Endothelial cell of umbilical vein (primary cell): Measurements from ENCODE around the gene MSANTD7.

Source experiments
- CTCF ChIP-seq, 2 donors: IDR thresholded peaks; 1 replicate in 1 of 2; 2 replicates in 1 of 2; pipeline ENCODE4 v1.5.1; 2011; ENCODE audit warnings: low read length in 2 of 2, mild to moderate bottlenecking in 2 of 2, moderate library complexity in 2 of 2, control low read depth in 1 of 2, inconsistent platforms in 1 of 2, low read depth in 1 of 2; ENCODE audit not compliant: insufficient read depth in 1 of 2; ENCODE audit errors: extremely low read depth in 1 of 2
- EZH2 ChIP-seq: IDR thresholded peaks from 2 replicates; pipeline ENCODE4 v1.6.1; 2012; ENCODE audit warnings: borderline replicate concordance, low read depth, mild to moderate bottlenecking, moderate library complexity, low read length, inconsistent platforms; ENCODE audit not compliant: severe bottlenecking
- FOS ChIP-seq: IDR thresholded peaks from 2 replicates; pipeline ENCODE4 v1.6.1; 2011; ENCODE audit warnings: mild to moderate bottlenecking, low read length, moderate library complexity, borderline replicate concordance; ENCODE audit not compliant: insufficient read depth
- JUN ChIP-seq: IDR thresholded peaks from 2 replicates; pipeline ENCODE4 v1.6.1; 2011; ENCODE audit warnings: borderline replicate concordance, low read depth; ENCODE audit not compliant: insufficient read length, insufficient read depth
- MAX ChIP-seq: IDR thresholded peaks from 2 replicates; pipeline ENCODE4 v1.6.1; 2011; ENCODE audit not compliant: insufficient read depth, insufficient read length
- MYC ChIP-seq: IDR thresholded peaks from one replicate; pipeline ENCODE4 v1.6.1; 2011; ENCODE audit warnings: mild to moderate bottlenecking, low read depth, low read length
- POLR2A ChIP-seq: IDR thresholded peaks from 2 replicates; pipeline ENCODE4 v1.6.1; 2012; ENCODE audit warnings: low read depth, mild to moderate bottlenecking, control low read depth, low read length
- POLR2AphosphoS5 ChIP-seq: IDR thresholded peaks from 2 replicates; pipeline ENCODE4 v1.6.1; 2012; ENCODE audit warnings: low read depth, mild to moderate bottlenecking, control low read depth, low read length, moderate library complexity; ENCODE audit not compliant: insufficient read depth

- TF ChIP-seq POLR2AphosphoS5 = no peak
- TF ChIP-seq MAX = no peak
- peak; percentile 29 for TF ChIP-seq FOS
- TF ChIP-seq JUN = peak; percentile 69
- TF ChIP-seq POLR2A = no peak
- TF ChIP-seq CTCF (IDR thresholded peaks at IDR 0.05; ENCODE audit: extremely low read depth in 1 of 2, insufficient read depth in 1 of 2, low read depth in 1 of 2, low read length in 2 of 2) = no peak
- no peak for TF ChIP-seq EZH2
- no peak for TF ChIP-seq MYC
Measured at GRCh38 chr10:14798636-14799035, 39.5 kb upstream of the MSANTD7 start.
